Kidney glomerular epithelial cell (primary cell): ENCODE measurements around the gene NRARP.

Experiments used
- DNase-seq: peaks from one replicate; lab custom pipeline; 2025; lab: John Stamatoyannopoulos, UW

NRARP gene

GRCh38 chr9:137310189-137311052 is 8.3 kb upstream of the NRARP start:
- no peak for DNase-seq

DNA sequence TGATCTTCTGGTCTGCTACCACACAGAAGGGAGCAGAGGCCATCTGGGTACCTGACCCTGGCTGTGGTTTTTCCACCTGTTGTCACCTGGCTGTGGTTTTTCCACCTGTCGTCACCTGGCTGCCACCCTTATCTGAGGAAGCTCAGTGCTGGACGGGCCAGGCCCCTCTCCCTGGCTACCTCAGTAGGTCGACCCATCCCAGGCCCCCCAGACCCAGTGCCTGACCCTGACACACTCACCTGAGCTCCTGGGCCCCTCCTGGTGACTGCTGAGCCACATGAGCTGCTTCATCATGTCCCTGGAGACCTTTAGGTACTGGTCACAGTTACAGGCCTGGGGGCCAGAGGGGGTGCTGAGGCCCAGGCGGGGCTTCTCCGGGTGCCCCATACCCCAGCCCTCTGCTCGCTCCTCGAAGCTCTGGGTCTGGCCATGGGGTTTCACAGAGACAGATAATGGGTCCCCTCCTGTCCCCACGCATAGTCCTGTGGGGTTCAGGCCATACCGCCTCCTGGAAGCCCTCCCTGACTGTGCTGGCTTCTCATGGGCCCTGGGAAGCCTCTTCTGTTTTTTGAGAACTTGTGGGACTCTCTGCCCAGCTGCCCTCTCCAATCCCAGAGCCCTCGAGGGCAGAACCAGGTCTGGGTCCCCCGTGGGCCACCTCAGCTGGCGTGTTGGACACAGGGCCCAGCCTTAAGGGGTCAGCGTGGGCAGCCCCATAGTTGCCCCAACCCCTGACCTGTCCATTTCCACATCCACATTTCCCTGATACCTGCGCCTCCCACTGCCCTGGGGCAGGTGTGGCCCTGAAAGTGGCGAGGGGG is 7.5 kb upstream of the NRARP start:
- no peak for DNase-seq

- no peak for DNase-seq
These were observed 6.1 kb upstream of the NRARP start for GRCh38 chr9:137308057-137308619.

DNA sequence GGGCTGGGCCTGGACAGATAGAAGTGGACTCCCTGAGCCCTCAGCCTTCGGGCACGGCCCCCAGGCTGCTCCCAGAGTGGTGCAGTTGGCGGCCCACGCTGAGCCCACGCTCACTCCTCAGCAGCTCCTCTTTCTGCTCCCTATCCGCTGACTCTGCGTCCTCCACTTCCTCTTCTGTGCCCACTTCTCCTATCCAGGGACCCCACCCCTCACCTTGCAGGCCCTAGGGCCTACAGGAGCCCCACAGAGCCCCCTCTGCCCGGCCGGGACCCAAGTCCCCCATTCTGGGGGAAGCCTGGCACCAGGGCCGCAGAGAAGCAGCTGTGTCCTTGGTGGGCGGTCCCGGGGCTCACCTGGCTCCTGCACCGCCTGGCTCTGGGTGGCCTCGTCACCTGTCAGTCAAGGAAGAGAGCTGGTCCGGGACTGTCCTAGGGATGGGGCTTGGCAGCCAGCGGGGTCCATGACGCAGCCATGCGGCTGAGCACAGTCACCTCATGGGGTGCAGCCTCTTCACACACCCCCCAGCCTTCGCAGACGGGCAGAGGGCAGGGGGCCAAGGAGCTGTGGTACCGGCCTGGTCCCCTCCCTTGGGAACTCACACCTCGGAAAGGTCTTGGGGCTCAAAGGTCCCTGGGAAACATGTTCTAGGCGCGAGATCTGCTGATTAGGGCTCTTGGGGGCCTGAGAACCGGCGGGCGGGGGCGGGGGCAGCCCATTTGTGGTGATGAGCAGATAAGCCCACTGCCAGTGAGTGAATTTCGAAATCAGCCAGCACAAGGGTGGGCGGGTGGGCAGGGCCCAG is 5.4 kb upstream of the NRARP start:
- no peak for DNase-seq

- DNase-seq = no peak
These were observed 4.8 kb upstream of the NRARP start for GRCh38 chr9:137306850-137307254.

DNA sequence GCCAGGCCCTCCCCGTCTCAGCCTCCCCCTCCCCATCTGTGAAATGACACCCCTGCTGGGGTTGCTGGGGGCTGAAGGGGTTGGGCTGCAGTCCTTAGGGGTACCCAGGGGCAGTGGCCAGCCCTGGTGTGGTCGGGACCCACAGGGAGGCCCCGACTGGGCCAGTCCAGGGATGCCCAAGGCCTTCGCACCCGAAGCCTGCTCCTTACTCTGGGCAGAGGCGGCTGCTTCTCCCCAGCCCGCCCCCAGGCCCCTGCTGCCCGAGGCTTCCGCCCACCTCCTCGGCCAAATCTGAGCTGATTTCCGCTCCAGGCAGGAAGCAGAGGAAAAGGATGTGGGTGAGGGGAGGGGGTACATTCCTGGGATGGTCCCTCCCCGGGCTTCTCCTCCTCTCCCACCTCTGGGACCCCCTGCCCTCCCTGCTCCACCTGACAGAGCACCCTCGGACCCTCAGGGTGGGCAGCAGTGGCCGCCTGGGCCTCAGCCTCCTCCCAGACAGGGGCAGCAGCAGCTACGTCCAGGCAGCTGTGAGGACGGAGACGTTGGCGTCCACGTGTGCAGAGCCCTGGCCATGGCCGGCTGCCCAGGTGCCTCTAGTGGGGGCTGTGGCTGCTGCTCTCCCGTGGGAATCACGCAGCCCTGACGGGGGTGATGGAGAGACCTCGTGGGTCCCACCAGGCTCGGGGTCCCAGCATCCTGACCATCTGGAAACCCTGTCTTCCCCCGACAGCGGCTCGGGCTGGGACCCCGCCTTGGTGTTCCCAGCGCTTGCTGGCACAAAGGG is 4.2 kb upstream of the NRARP start:
- DNase-seq = no peak

DNA sequence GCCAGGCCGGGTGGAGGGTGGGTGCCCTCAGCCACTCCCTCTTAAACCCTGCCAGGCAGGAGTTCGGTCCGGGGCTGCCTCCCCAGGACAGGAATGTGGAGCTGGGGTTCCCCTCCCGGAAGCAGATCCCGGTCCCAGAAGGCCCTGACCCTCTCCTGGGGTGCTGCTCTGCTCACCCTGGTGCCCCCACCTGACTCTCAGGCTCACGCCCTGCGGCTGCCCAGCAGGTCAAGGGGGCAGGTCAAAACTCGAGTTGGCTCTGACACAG is 3.7 kb upstream of the NRARP start:
- DNase-seq = no peak

- no peak for DNase-seq
These were observed 3.2 kb upstream of the NRARP start for GRCh38 chr9:137305060-137305797.

GRCh38 chr9:137304383-137305059 is 2.5 kb upstream of the NRARP start:
- no peak for DNase-seq

- no peak for DNase-seq
These were observed 1.9 kb upstream of the NRARP start for GRCh38 chr9:137303893-137304382.

DNA sequence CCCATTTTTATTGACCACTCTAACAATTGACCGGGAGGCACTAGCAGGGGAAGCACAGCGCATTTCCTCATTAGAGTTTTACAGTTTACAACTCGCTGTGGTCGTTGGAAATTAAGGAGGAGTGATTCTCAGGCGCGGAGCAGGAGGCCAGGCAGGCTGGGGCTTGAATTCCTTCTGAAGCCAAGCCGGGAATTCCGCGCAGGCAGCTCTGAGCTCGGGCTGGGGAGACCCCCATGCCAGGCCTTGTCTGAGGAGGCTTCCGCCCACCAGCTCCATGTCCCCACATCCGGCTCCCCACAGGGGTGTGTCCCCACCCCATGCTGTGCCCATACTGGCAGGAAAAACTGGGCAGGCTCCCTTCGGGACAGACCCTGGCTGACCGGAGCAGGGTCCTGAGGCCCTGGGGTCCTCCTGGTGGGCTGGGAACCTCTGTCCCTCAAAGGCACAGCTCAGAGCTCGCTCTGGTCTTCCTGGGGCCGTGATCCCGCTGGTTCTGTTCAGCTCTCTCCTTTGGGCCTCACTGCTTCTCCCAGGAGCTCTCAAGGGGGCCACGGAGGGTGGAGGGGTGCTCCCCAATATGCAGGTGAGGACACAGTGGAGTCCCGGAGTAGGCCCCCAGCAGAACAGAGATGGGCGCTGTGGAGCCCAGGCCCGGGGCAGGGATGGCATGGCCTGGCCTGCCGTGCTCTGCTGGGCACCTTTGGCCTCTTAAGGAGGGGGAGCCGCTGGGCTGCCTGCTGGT is 1.3 kb upstream of the NRARP start:
- no peak for DNase-seq

- DNase-seq = peak; percentile 65
These were observed 529 bp upstream of the NRARP start for GRCh38 chr9:137302449-137303150.

GRCh38 chr9:137301081-137301947 is 757 bp downstream of the NRARP start:
- DNase-seq = no peak

- DNase-seq = no peak
These were observed 1.4 kb downstream of the NRARP start for GRCh38 chr9:137300567-137301080.

GRCh38 chr9:137299938-137300337 is 2.1 kb downstream of the NRARP start:
- DNase-seq = no peak

DNA sequence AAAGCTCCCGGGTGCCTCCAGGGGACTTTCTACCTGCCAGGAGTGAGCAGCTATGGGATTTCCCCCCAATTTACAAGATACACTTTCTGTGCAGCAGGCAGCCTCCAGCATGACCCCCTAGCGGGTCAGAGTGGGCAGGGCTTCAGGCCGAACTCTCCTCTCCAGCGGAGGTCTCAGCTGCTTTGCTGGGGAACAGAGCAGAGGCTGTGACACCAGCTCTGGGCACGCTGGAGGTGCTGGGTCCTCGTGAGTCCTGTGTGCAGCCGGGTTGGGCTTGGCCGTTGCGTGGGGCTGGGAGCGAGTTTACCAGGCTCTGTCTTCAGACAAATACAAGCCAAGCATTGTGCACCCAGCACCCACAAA is 2.9 kb downstream of the NRARP start:
- no peak for DNase-seq

GRCh38 chr9:137298401-137299202 is 3.5 kb downstream of the NRARP start:
- DNase-seq = no peak
